Measurements from ENCODE around the gene GAP43.

GAP43 gene, protein sequence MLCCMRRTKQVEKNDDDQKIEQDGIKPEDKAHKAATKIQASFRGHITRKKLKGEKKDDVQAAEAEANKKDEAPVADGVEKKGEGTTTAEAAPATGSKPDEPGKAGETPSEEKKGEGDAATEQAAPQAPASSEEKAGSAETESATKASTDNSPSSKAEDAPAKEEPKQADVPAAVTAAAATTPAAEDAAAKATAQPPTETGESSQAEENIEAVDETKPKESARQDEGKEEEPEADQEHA

DNA sequence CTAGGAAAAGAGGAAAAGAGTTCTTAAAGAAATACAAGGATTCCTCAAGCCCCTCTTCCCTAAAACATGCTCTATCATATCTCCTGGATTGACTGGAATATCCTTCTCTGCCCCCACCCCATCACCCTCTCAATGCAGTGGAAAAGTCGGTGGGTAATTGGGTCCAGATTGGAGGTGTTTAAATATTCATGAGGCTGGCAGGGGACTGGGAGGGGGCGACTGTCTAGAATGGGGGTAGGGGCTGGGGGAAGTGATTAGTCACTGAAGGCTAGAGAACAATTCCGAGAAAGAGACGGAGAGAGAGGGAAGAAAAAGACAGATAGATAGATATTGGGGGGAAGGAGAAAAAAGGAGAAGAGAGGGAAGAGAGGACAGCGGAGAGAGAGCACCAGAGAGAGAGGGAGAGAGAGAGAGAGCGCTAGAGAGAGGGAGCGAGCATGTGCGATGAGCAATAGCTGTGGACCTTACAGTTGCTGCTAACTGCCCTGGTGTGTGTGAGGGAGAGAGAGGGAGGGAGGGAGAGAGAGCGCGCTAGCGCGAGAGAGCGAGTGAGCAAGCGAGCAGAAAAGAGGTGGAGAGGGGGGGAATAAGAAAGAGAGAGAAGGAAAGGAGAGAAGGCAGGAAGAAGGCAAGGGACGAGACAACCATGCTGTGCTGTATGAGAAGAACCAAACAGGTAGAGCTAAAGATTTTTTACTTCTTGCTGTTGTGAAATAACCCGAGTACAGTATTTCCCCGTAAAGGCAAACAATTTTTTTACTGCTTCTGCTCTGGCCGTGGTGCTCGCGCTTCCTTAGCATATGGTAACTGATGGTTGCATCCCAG is at the start of gene GAP43:
Gene GAP43, plus strand, starts transcription at position 467 of the 825 bp plus-strand sequence. Its CDS starts 180 bp downstream, at position 647.
- no peak for DNase-seq

DNA sequence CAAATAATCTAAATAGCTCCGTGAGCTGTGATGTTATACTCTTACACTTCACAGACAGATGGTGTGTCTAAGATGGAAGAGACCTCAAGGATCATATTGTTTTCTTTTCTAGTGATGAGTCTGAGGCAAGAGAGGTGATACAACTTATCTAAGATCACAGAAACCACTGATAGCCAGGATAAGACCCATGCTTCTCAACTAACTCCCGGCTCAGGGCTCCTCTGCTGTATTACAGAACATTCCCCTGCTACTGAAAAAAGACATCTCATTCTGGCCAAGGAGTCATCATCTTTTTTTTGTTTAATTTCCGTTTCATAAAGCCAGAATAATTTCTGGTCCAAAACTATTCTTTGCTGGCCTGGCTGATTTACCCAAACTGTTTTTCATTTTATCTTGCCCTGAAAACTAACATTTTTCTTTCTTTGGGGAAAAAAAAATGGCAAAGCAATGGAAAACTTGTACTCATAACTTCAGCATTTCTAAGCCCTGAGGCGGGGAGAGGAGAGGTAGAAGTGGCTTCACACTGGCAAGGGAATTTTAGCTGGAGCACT is 46.9 kb upstream of the GAP43 start:
- DNase-seq, result no peak

DNA sequence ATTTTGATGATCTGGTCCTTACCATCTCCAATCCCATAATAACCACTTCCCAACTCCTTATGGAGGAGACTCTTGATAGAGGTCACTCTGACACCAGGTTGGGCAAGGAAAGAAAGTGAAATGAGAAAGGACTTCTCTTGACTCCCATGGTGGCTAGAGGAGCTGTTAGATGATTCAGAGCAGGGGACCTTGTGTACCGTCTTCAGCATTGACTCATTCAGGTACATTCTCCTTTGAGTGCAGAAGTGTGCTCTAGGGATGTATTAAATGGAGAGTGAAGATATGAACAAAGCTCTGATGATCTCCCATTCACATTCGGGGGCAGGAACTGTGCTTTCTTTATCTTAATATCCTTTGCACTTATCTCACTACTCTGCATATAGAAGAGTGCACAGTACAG is 46.3 kb upstream of the GAP43 start:
- no peak for DNase-seq

DNA sequence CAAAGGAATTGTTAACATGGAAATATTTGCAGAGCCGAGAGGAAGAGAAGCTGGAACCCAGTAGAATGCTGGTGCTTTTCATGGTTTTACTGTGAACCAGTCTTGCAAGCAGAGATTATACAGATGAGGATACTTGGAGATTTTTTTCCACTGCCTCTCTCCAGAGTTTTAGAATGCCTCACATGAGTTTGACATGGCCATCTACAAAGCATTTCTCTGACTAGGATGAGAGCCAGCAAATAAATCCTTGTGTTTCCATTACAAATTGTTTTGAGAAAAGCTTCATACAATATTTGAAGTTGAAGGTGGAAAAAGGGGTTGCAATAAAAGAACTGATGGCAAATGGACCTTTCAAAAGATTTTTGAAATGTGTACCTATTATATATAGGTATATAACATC is 45.0 kb upstream of the GAP43 start:
- DNase-seq, result no peak

DNA sequence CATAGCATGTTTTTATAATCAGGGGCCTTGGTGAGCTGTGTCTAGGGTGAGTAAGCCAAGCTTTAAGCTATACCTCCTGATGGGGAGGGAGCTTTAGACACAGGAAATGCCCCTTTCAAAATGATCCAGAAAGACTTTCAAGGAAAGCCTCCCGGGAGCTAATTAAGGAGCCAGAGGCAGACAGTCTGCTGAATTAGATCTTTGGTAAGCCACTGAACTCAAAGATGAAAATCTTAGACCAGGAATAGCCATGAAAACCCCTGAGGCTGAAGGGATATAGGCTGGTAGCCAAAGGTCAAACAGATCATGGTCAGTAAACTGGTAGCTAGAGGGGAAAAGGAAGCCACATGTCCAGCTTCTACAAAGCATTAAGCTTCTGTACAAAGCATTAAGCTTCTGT is 42.7 kb upstream of the GAP43 start:
- no peak for DNase-seq

DNA sequence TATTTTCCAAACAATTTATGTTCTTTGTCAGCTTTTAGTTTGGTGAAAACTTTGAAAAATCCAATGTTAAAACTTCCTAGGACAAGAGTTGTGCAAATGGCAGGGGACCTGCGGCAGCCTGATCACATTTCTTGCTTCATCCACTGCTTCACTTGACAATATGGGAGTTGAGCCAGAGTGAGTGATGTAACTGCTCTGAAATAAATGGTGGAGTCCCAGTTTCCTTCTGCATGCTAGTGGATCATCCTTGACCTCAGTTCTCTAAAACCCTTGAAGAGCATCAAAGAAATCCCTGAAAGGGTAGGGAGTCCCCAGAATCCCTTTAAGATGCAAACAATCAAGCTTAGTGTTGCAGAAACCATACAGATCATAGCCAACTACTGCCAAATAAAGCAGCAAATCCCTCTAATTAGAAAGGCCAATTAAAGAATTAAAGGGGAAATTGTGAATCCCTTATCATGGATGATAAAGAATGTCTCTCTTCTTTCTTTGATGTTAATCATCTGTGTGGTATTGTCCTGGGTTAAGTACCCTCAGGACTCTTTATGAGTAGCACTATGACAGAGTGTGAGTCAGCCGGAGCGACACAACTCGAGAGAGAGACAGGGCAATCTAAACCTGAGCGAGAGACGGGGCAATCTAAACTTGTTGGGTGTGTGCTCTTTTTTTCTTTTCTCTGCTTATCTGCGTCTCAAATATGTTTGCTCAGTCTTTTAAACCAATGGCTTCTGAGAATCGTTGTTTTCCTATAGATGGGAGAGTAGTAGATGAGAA is 41.8 kb upstream of the GAP43 start:
- DNase-seq, result no peak

DNA sequence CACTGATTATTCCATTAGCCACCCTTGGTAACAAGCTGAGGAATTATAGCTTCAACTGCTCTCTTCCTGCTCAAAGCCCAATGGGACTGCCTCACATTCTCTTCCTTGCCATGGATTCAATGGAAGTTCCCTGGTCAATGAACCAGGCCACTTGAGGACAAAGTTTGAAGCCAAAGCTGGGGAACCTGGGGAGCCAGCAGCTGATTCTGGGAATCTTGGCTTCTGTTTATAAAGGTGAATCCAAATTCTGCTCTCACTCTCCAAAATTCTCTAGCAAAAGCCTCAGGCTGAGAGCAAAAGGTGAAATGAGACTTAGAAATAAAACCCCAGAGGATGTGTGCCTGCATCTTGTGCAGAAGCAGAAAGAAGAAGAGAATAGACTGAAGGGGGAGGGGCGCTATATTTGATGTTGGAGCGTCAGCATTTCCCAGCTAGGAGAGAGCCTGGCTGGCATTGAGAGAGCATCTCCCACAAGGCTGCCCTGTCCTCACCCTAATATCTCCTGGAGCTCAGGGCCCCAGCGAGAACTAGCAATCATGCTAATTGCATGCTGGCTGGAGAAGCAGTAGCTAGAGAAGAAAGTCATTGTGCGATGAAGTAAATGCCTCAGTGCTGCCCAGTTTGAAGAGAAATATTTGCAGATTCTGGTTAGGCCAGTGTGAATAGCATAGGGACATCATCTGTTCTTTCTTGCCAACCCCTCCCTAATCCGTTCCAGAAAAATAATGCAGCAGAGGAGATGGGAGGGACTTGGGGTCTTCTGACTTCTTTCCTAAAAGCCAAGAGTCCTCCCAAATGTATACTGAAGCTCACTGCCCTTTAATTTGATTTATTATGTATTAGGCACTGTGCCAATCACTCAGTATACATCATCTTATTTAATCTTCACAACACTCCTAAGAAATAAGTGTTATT is 34.9 kb upstream of the GAP43 start:
- no peak for DNase-seq

DNA sequence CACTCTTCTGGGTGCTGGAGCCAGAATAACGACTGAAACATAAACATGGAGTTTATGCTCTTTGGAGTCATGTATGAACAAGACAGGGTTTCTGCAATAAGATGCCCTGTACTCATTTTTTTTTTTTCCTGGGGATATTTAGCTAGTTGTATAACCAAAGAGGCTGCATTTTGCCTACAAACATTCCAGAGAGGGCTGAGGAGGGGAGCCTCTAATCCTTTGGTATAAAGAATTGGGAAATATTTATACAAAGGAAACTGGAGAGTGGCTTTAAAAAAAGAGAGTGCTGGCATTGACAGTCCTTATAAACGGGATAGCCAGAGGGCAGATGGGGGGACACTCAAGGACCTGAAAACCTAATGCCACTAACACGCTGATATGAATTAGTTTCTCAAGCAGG is 32.4 kb upstream of the GAP43 start:
- no peak for DNase-seq

DNA sequence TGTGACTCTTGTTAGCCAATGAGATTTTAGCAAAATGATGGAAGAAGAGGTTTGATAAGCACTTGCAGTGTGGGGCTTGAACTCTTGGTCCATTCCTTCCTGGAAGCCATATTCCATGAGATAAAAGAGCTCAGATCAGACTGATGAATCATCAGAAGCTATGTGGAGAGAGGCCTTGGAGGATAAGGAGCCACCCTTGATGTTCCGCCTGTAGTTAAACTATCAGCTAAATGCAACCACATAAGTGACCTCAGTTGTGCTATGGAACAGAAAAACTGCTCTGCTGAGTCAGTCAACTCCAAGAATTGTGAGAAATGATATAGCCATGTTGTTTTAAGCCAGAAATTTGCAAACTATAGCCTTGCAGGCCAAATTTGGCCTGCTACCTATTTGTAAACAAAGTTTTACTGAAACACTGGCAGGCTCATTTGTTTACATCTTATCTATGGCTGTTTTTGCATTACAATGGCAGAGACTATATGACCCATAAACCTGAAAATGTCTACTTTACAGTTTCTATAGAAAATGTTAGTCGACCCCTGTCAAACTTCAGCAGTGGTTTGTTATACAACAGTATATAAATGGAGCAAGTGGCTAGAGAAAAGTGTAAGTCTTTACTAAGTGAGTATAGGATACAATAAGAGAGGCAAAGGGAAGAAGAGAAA is 27.6 kb upstream of the GAP43 start:
- no peak for DNase-seq

DNA sequence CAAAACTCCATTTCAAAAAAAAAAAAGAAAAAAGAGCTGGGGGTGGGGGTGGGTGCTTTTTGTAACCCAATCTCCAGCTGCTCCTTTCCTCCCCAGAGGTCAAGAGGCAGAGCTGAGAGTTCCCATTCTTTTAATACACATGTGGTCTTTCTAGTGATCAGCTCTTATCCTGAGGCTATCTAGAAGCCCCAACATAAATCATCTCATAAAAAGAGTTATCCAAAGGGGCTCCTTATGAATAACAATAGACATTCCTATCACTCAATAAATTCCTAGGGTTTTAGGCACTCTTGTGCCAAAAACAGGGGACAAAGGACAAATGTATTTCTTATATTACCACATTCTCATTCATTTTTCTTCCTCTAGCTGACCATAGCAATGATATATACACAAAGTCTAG is 25.1 kb upstream of the GAP43 start:
- DNase-seq, result no peak

DNA sequence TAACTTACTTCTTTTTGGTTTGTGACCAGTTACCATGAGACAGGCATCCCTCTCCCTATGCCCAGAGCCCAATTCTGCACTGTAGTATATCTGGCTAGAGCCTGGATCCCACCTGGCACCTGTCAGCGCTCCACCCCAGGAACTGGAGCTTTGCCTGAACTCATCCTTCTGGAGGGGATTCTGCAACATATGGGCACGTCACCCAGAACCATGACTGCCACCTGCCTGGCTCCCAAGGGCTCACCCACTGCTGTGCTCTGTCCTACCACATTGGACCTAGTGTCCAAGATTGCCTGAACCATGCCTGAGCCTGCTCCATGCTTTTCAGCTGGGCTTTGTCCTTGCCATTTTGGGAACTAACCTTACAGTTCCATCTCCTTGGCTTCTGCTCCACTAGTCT is 21.1 kb upstream of the GAP43 start:
- DNase-seq, result no peak

DNA sequence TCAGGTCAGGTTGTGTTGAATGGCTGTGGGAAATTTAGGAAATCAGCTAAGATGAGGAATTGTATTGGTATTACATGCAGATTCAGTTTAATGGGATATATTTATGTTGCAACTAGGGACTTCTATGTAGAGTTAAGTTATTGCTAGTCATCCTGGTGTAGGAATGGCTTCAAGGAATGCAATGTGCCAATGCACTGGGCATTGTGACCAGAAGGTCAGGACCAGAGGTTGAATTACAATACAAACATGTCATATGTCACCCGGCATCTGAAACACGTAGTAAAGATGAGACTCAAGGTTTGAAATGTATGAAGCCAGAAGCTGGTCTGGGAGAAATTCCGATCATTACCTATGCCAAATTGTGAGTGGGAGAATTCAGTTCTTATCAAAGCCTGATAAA is 11.7 kb upstream of the GAP43 start:
- DNase-seq, result no peak

DNA sequence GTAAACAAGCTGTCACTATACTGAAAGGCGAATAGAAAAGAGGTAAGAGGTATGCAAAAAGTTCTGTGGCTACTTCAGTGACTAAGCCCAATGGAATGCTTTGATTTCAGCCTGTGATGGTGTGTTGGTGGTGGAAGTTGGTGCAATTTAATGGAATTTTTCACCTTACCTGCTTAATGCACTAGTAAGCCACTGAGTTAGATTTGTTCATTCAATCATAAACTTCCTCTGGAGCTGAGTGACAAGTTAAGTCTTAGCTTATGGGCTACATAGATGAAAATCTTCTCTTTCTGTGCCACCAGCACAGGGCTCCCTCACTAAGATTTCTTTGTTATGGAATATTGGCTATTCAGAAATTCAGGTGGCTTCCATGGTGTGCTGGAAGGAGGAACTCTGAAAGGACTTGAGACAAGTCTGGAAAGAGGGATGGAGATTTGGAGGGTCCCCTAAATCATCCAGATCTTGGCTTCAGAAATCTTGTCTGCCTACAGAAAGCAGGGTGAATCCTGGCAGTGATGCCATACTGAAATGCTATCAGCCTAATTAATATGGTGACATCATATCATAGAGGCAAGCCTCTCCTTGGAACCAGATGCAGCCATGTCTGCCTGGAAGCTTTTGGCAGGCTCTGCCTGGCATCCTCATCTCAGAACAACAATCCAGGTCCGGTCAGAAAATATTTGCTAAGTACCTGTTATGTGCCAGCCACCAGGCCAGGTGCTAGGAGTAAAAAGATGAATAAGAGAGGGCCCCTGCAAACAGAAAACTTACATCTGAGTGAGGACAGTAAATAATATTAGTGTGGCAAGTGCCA is 8.1 kb upstream of the GAP43 start:
- no peak for DNase-seq

DNA sequence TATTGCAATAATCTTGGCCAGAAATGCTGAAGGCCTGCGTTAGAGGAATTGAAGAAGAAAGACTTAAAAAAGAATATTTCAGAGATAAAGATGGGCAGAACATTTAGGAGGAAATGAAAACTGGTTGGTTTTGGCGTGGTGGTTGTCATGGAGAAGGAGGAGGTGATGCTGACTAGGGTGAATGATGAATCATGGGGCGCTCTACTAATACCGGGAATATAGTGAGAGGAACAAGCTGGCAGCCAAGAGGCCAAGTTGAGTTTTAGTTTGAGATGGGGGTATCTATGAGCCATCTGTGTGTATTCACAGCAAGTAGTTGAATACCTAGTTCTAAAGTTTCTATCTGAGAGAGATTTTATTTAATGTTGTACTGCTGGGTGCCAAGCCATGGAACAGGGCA is 6.8 kb upstream of the GAP43 start:
- no peak for DNase-seq

DNA sequence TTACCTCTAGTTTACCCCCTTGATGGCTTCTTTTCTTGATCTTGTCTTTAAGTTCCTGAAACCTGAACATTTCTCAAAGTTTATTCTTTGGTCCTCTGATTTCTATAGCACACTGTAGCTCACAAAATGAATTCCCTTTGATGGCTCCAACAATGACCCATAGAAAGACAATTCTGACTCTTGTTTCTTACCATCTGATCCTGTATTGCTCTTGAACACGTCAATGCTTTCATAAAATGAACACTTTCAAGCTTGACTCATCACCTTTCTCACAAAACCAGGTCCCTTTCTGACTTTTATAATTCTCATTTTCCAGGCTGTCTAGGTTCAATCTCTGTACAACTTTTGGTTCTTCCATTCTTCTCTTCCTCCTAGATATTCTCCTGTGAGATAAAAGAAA is 5.7 kb upstream of the GAP43 start:
- DNase-seq, result no peak

DNA sequence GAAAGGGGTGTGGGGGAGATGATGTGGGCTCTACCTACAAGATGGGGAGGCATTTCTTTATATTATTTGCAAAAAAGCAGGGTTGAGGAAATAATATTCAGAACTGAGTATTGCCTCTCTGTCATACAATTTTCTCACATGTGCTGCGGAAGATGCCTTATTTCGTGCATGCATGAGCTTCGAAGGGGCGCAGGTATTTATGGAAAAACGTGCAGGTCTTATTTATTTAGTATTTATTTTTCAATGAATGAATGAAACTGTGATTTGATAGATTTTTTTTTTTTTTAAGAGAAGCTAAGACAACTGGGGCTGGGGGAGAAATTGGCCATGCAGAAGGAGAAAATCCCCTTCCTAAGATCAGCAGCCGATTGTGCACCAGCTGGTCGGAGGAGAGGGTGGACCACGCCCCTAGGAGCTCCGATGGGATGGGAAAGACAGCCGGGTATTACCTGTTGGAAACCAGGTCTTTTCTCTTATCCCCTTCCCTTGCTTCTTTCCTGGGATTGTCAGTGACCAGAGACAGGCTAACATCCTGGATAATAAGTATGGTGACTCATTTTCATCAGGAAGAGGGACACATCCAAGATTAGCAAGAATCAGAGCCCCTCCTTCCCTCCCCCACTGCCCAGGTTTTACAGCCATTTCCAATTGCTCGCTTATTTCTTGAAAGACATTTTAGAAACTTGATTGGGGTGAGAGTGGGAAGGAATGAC is 875 bp downstream of the GAP43 start:
- DNase-seq, result no peak

DNA sequence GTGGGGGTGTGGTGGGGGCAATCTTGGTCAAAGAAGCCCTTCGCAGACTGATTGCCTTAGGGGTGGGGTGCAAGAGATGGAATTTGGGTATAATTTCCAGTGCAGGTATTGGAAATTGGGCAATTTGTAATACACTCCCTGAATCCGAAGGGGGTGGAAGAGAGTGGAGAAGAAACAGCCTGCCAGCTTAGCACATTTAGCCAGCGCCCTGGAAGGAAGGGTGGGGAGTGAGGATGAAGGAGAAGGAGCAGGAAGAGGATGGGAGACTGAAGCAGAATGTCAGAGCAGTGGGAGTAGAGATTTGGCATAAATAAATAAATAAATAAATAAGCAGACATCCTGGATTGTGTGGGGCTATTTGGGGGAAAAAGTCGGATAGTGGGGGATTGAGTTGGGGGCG is 1.6 kb downstream of the GAP43 start:
- no peak for DNase-seq

DNA sequence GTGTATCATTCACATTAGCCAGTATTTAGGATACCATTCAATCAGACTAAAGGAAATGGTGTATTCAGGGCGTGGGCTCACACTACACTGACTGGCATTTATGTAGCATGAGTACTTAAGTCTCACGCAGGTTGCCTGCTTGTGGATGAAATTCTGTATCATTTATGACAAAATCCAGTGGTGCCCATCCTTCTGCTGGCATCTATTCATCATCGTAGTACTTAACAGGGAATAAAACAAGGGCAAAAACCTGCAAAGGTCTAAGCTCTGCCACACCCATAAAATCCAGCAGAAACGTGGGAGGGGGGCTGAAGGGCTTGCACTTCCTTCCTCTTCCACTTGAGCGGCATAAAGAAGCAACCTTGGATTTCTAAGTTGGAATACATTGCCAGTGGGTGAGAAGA is 2.7 kb downstream of the GAP43 start:
- no peak for DNase-seq

DNA sequence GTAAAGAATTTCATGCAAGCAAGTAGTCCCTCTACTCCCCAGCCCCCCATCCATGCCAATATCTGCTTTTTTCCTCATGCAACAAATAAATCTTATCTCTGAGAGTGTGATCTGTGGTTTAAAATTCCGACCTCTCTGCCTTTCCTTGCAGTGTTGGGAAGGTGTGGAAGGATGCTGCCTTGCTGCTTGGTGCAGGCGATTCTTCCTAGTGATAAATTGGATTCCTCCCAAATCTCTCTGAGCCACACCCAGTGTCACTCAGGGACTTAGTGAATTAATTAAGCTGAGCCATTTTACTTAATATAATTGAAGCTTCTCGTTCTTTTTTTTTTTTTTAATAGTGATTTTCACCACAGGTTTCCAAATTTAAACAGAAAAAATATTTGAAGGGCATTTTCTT is 3.4 kb downstream of the GAP43 start:
- no peak for DNase-seq
